Sigmoid colon (tissue), 4 donors: ENCODE measurements around the gene TIMM8B.

Source experiments
- POLR2A ChIP-seq, 2 donors: fragments of 450-650 bp; IDR thresholded peaks; one replicate each; pipeline ENCODE4 v1.6.1; 2016; ENCODE audit warnings: antibody characterized with exemption in 2 of 2, mild to moderate bottlenecking in 2 of 2, moderate library complexity in 2 of 2
- POLR2AphosphoS5 ChIP-seq, 4 donors: sonication (generic); formaldehyde crosslinking; IDR thresholded peaks; one replicate each; pipeline ENCODE4 v1.6.1; 2017; ENCODE audit warnings: antibody characterized with exemption in 4 of 4
- TF ChIP-seq, protein P1 (sequence below), 4 experiments: fragments of 450-650 bp in 3 of 4; fragments of 200-600 bp in 1 of 4; IDR thresholded peaks; one replicate each; pipeline ENCODE4 v1.5.1; 2016 to 2019; ENCODE audit warnings: antibody characterized with exemption in 4 of 4, mild to moderate bottlenecking in 3 of 4, moderate library complexity in 2 of 4

DNA sequence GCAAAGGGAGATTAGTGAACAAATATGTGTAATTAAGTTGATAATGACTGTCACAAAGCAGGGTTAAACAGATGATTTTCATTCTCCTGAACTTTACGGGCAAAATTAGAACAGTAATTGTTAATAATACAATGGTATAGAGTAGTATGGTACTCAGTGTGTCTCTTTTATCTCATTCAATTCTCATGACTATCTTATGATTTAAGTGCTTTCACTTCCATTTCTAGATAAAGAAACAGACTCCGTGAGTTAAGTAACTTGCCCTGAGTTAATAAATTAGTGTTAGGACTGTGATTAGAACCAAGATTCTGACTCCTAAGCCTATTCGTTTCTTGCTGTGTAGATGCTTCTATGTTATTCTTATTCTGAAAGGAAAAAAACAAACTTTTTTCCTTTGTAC, 34.8 kb downstream of the TIMM8B start:
- TF ChIP-seq, protein P1, sequence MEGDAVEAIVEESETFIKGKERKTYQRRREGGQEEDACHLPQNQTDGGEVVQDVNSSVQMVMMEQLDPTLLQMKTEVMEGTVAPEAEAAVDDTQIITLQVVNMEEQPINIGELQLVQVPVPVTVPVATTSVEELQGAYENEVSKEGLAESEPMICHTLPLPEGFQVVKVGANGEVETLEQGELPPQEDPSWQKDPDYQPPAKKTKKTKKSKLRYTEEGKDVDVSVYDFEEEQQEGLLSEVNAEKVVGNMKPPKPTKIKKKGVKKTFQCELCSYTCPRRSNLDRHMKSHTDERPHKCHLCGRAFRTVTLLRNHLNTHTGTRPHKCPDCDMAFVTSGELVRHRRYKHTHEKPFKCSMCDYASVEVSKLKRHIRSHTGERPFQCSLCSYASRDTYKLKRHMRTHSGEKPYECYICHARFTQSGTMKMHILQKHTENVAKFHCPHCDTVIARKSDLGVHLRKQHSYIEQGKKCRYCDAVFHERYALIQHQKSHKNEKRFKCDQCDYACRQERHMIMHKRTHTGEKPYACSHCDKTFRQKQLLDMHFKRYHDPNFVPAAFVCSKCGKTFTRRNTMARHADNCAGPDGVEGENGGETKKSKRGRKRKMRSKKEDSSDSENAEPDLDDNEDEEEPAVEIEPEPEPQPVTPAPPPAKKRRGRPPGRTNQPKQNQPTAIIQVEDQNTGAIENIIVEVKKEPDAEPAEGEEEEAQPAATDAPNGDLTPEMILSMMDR (IDR thresholded peaks at IDR 0.05), result no peak
- TF ChIP-seq POLR2AphosphoS5 (IDR thresholded peaks at IDR 0.05) (no peak), POLR2A (IDR thresholded peaks at IDR 0.05) (no peak)
